Brain pericyte (primary cell): ENCODE data around the gene PPP1R1A.

Experiments used
- DNase-seq: peaks from one replicate; pipeline ENCODE4 v3.0.0-alpha.2; 2012; ENCODE audit warnings: low read depth, low spot score

The PPP1R1A gene

GRCh38 chr12:54603872-54604271 is 15.4 kb upstream of the PPP1R1A start:
- no peak for DNase-seq

- no peak for DNase-seq
These were observed 14.8 kb upstream of the PPP1R1A start for GRCh38 chr12:54603173-54603814.

- DNase-seq: no peak
These were observed 14.2 kb upstream of the PPP1R1A start for GRCh38 chr12:54602661-54603060.

GRCh38 chr12:54601841-54602240 is 13.4 kb upstream of the PPP1R1A start:
- DNase-seq: no peak

GRCh38 chr12:54598970-54599369 is 10.5 kb upstream of the PPP1R1A start:
- DNase-seq: no peak

- DNase-seq: no peak
These were observed 8.1 kb upstream of the PPP1R1A start for GRCh38 chr12:54596526-54596946.

GRCh38 chr12:54595471-54595870 is 7.0 kb upstream of the PPP1R1A start:
- DNase-seq: no peak

GRCh38 chr12:54593725-54594124 is 5.3 kb upstream of the PPP1R1A start:
- no peak for DNase-seq

- DNase-seq: no peak
These were observed 4.7 kb upstream of the PPP1R1A start for GRCh38 chr12:54593135-54593534.

GRCh38 chr12:54592316-54592715 is 3.9 kb upstream of the PPP1R1A start:
- DNase-seq: no peak

- DNase-seq: no peak
These were observed 2.6 kb upstream of the PPP1R1A start for GRCh38 chr12:54590978-54591591.

GRCh38 chr12:54589964-54590363 is 1.5 kb upstream of the PPP1R1A start:
- no peak for DNase-seq

- DNase-seq: no peak
These were observed 420 bp upstream of the PPP1R1A start for GRCh38 chr12:54588890-54589267.

- no peak for DNase-seq
These were observed 1.1 kb downstream of the PPP1R1A start for GRCh38 chr12:54587315-54587873.

GRCh38 chr12:54586620-54587019 is 1.8 kb downstream of the PPP1R1A start:
- DNase-seq: no peak

- DNase-seq: no peak
These were observed 3.2 kb downstream of the PPP1R1A start for GRCh38 chr12:54585243-54585642.

- DNase-seq: no peak
These were observed 4.3 kb downstream of the PPP1R1A start for GRCh38 chr12:54584128-54584527.

- DNase-seq: no peak
These were observed 4.7 kb downstream of the PPP1R1A start for GRCh38 chr12:54583726-54584125.

- DNase-seq: no peak
These were observed 7.0 kb downstream of the PPP1R1A start for GRCh38 chr12:54581412-54581811.

- no peak for DNase-seq
These were observed 8.6 kb downstream of the PPP1R1A start for GRCh38 chr12:54579696-54580333.

- DNase-seq: no peak
These were observed 9.2 kb downstream of the PPP1R1A start for GRCh38 chr12:54579258-54579657.

- no peak for DNase-seq
These were observed 9.7 kb downstream of the PPP1R1A start for GRCh38 chr12:54578778-54579177.

GRCh38 chr12:54572881-54573280 is 15.6 kb downstream of the PPP1R1A start:
- no peak for DNase-seq
